HepG2 (cell line): Measurements from ENCODE around the gene HEMK1. TPM values are rescaled to one million over a fixed set of nuclear protein-coding genes. Genes with fewer than 3 reads are reported as not detected.

Experiments
- CC2D1A ChIP-seq: sonication (generic); formaldehyde crosslinking; IDR thresholded peaks from 2 replicates; pipeline ENCODE4 v1.8.1; 2023; ENCODE audit warnings: mild to moderate bottlenecking, missing genetic modification reagents
- GFI1 ChIP-seq: sonication (generic); formaldehyde crosslinking; IDR thresholded peaks from 2 replicates; pipeline ENCODE4 v1.5.0; 2020; ENCODE audit warnings: missing genetic modification reagents, mild to moderate bottlenecking, borderline replicate concordance
- KAT7 ChIP-seq: IDR thresholded peaks from 2 replicates; pipeline ENCODE4 v1.6.1; 2018; ENCODE audit warnings: borderline replicate concordance, missing compliant biosample characterization
- KDM2A ChIP-seq: sonication (generic); formaldehyde crosslinking; IDR thresholded peaks from 2 replicates; pipeline ENCODE4 v1.4.0; 2020; ENCODE audit warnings: low read depth, missing genetic modification reagents, borderline replicate concordance
- SOX6 ChIP-seq, 2 experiments: fragments of 450-650 bp in 1 of 2; sonication (generic) in 1 of 2; formaldehyde crosslinking in 1 of 2; IDR thresholded peaks; 2 replicates each; pipeline versions ENCODE4 v1.4.0 to v1.6.1; 2017 to 2020; ENCODE audit warnings: antibody characterized with exemption in 1 of 2, mild to moderate bottlenecking in 1 of 2, missing genetic modification reagents in 1 of 2
- ZNF136 ChIP-seq: sonication (generic); formaldehyde crosslinking; IDR thresholded peaks from 2 replicates; pipeline ENCODE4 v1.8.1; 2022; ENCODE audit warnings: low read depth, mild to moderate bottlenecking, moderate library complexity, missing genetic modification reagents
- ZNF256 ChIP-seq: sonication (generic); formaldehyde crosslinking; conservative IDR thresholded peaks from 2 replicates; pipeline ENCODE4 v1.4.0; 2020; ENCODE audit warnings: missing genetic modification reagents
- ZNF292 ChIP-seq: sonication (generic); formaldehyde crosslinking; IDR thresholded peaks from 2 replicates; pipeline ENCODE4 v1.8.1; 2022; ENCODE audit warnings: mild to moderate bottlenecking, low read depth, missing genetic modification reagents, borderline replicate concordance
- ZNF326 ChIP-seq: sonication (generic); formaldehyde crosslinking; IDR thresholded peaks from 2 replicates; pipeline ENCODE4 v1.4.0; 2020; ENCODE audit warnings: missing genetic modification reagents, borderline replicate concordance
- ZNF333 ChIP-seq: sonication (generic); formaldehyde crosslinking; IDR thresholded peaks from 2 replicates; pipeline ENCODE4 v1.4.0; 2020; ENCODE audit warnings: mild to moderate bottlenecking, missing genetic modification reagents, borderline replicate concordance
- ZNF564 ChIP-seq: sonication (generic); formaldehyde crosslinking; IDR thresholded peaks from 2 replicates; pipeline ENCODE4 v1.8.1; 2023; ENCODE audit warnings: mild to moderate bottlenecking, missing genetic modification reagents
- ZNF614 ChIP-seq: IDR thresholded peaks from 2 replicates; pipeline ENCODE4 v1.6.1; 2018; ENCODE audit warnings: missing biosample characterization, missing genetic modification reagents, inconsistent platforms, borderline replicate concordance
- polyA plus RNA-seq, 8 experiments: library from polyadenylated mRNA; depleted of rRNA in 3 of 8; stranded (reverse) in 7 of 8; unstranded in 1 of 8; fragments of >200 nt; fragmentation: Illumina TruSeq in 4 of 8; extraction: Trizol in 4 of 8; gene quantifications; 2 replicates each; pipeline versions ENCODE4 v1.2.1 to v1.2.3, GENCODE V29; 2011 to 2016; ENCODE audit warnings: low read depth in 4 of 8, missing spikeins in 1 of 8, mixed read lengths in 1 of 8; ENCODE audit not compliant: insufficient read depth in 1 of 8
- total RNA-seq, 5 experiments: library from RNA; depleted of rRNA; stranded (reverse); fragments of >200 nt; fragmentation: Illumina TruSeq; extraction: Trizol; gene quantifications; 2 replicates each; pipeline ENCODE4 v1.2.3, GENCODE V29; 2016; ENCODE audit warnings: low read depth in 1 of 5
- TF ChIP-seq, protein P1 (sequence below): sonication (generic); formaldehyde crosslinking; conservative IDR thresholded peaks from 2 replicates; pipeline ENCODE4 v1.8.0; 2022; ENCODE audit warnings: missing genetic modification reagents
- TF ChIP-seq, protein P2 (sequence below): sonication (generic); formaldehyde crosslinking; IDR thresholded peaks from 2 replicates; pipeline ENCODE4 v1.8.1; 2022; ENCODE audit warnings: mild to moderate bottlenecking, missing genetic modification reagents
- TF ChIP-seq, protein P3 (sequence below): sonication (generic); formaldehyde crosslinking; IDR thresholded peaks from 2 replicates; pipeline ENCODE4 v1.4.0; 2020; ENCODE audit warnings: mild to moderate bottlenecking, missing genetic modification reagents
- TF ChIP-seq, protein P4 (sequence below): sonication (generic); formaldehyde crosslinking; IDR thresholded peaks from 2 replicates; pipeline ENCODE4 v1.9.0; 2021; ENCODE audit warnings: missing genetic modification reagents, borderline replicate concordance
- TF ChIP-seq, protein P5 (sequence below): sonication (generic); formaldehyde crosslinking; IDR thresholded peaks from 2 replicates; pipeline ENCODE4 v1.5.1; 2020; ENCODE audit warnings: mild to moderate bottlenecking, missing genetic modification reagents, borderline replicate concordance
- TF ChIP-seq, protein P6 (sequence below): IDR thresholded peaks from 2 replicates; pipeline ENCODE4 v1.6.1; 2016; ENCODE audit warnings: low read depth

HEMK1 gene
- total and polyA plus RNA-seq, 2 of the 13 experiments (the other 11 are each of a cell fraction or from before 2014, with no cell fraction given) = 9.8 to 12.6 TPM

DNA sequence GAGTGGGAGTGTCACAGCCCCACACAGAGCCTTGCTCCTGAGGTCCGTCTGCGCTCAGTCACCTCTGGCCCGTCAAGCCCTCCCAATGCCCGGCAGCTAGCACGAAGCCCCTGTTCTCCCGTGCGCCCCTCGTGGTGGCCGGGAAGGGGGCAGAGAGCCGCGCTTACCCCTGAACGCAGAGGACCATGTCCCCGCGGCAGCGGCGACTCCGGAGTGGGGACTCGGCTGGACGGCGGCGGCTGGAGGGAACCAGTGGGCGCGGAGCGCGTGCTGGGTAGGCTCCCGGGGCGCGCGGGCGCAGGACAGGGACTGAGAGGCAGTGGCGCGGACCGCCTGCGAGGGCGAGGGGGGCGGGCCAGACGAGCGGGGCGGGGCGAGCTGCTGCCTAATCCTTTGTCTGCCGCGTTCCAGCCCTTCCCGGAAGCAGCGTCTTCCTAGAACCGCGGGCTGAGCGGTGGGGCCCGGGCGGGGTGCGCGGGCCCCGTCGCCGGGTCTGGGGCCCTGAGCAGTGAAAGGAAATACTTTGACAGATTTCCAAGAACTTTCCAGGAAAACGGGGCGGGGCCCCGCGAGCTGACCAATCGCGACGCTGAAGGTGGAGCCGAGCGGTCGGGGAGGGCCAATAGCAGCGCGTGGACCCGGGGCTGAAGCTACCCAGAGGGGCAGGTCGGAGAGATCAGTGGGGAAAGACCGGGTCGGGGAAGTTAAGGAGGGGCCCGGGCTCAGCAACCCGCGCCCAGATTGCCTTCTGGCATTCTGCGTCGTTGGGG lies 42.3 kb downstream of the HEMK1 start, which contains the start of gene CISH (continued):
- TF ChIP-seq SOX6 (IDR thresholded peaks at IDR 0.05) (no peak), SOX6 (CRISPR knock-in tag; IDR thresholded peaks at IDR 0.05) (peak; percentile 92), GFI1 (CRISPR knock-in tag) (peak; percentile 75), ZNF256 (CRISPR knock-in tag) (no peak), ZNF614 (CRISPR knock-in tag) (no peak), KDM2A (peak; percentile 76; the same call in 1 of the 2 replicates), ZNF136 (CRISPR knock-in tag) (0 out of 2 replicates have a peak, but pooled peaks have one; percentile 61), KAT7 (CRISPR knock-in tag) (no peak; the same call in 1 of the 2 replicates), CC2D1A (CRISPR knock-in tag) (0 out of 2 replicates have a peak, but pooled peaks have one; percentile 25), ZNF333 (CRISPR knock-in tag) (peak; percentile 81; the same call in 1 of the 2 replicates), ZNF292 (CRISPR knock-in tag) (no peak), ZNF326 (CRISPR knock-in tag) (no peak), ZNF564 (CRISPR knock-in tag) (peak; percentile 86)
- TF ChIP-seq, protein P1, sequence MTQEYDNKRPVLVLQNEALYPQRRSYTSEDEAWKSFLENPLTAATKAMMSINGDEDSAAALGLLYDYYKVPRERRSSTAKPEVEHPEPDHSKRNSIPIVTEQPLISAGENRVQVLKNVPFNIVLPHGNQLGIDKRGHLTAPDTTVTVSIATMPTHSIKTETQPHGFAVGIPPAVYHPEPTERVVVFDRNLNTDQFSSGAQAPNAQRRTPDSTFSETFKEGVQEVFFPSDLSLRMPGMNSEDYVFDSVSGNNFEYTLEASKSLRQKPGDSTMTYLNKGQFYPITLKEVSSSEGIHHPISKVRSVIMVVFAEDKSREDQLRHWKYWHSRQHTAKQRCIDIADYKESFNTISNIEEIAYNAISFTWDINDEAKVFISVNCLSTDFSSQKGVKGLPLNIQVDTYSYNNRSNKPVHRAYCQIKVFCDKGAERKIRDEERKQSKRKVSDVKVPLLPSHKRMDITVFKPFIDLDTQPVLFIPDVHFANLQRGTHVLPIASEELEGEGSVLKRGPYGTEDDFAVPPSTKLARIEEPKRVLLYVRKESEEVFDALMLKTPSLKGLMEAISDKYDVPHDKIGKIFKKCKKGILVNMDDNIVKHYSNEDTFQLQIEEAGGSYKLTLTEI = no peak
- TF ChIP-seq, protein P2, sequence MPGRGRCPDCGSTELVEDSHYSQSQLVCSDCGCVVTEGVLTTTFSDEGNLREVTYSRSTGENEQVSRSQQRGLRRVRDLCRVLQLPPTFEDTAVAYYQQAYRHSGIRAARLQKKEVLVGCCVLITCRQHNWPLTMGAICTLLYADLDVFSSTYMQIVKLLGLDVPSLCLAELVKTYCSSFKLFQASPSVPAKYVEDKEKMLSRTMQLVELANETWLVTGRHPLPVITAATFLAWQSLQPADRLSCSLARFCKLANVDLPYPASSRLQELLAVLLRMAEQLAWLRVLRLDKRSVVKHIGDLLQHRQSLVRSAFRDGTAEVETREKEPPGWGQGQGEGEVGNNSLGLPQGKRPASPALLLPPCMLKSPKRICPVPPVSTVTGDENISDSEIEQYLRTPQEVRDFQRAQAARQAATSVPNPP (CRISPR knock-in tag) = 0 out of 2 replicates have a peak, but pooled peaks have one; percentile 33
- TF ChIP-seq, protein P3, sequence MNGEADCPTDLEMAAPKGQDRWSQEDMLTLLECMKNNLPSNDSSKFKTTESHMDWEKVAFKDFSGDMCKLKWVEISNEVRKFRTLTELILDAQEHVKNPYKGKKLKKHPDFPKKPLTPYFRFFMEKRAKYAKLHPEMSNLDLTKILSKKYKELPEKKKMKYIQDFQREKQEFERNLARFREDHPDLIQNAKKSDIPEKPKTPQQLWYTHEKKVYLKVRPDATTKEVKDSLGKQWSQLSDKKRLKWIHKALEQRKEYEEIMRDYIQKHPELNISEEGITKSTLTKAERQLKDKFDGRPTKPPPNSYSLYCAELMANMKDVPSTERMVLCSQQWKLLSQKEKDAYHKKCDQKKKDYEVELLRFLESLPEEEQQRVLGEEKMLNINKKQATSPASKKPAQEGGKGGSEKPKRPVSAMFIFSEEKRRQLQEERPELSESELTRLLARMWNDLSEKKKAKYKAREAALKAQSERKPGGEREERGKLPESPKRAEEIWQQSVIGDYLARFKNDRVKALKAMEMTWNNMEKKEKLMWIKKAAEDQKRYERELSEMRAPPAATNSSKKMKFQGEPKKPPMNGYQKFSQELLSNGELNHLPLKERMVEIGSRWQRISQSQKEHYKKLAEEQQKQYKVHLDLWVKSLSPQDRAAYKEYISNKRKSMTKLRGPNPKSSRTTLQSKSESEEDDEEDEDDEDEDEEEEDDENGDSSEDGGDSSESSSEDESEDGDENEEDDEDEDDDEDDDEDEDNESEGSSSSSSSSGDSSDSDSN (CRISPR knock-in tag) = peak; percentile 75
- TF ChIP-seq, protein P4, sequence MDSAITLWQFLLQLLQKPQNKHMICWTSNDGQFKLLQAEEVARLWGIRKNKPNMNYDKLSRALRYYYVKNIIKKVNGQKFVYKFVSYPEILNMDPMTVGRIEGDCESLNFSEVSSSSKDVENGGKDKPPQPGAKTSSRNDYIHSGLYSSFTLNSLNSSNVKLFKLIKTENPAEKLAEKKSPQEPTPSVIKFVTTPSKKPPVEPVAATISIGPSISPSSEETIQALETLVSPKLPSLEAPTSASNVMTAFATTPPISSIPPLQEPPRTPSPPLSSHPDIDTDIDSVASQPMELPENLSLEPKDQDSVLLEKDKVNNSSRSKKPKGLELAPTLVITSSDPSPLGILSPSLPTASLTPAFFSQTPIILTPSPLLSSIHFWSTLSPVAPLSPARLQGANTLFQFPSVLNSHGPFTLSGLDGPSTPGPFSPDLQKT (CRISPR knock-in tag) = no peak; the same call in 1 of the 2 replicates
- TF ChIP-seq, protein P5, sequence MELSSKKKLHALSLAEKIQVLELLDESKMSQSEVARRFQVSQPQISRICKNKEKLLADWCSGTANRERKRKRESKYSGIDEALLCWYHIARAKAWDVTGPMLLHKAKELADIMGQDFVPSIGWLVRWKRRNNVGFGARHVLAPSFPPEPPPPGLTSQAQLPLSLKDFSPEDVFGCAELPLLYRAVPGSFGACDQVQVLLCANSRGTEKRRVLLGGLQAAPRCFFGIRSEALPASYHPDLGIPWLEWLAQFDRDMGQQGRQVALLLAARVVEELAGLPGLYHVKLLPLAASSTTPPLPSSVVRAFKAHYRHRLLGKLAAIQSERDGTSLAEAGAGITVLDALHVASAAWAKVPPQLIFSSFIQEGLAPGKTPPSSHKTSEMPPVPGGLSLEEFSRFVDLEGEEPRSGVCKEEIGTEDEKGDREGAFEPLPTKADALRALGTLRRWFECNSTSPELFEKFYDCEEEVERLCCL (CRISPR knock-in tag) = 0 out of 2 replicates have a peak, but pooled peaks have one; percentile 67
- TF ChIP-seq, protein P6, sequence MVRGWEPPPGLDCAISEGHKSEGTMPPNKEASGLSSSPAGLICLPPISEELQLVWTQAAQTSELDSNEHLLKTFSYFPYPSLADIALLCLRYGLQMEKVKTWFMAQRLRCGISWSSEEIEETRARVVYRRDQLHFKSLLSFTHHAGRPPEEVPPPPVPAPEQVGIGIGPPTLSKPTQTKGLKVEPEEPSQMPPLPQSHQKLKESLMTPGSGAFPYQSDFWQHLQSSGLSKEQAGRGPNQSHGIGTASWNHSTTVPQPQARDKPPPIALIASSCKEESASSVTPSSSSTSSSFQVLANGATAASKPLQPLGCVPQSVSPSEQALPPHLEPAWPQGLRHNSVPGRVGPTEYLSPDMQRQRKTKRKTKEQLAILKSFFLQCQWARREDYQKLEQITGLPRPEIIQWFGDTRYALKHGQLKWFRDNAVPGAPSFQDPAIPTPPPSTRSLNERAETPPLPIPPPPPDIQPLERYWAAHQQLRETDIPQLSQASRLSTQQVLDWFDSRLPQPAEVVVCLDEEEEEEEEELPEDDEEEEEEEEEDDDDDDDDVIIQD (CRISPR knock-in tag) = no peak
